GM12878 (cell line): ENCODE measurements around the gene ANKRD34C.

ENCODE experiments used
- NR2C2 ChIP-seq: IDR thresholded peaks from 2 replicates; pipeline ENCODE4 v1.6.1; 2011; ENCODE audit warnings: borderline replicate concordance, low read depth; ENCODE audit not compliant: control insufficient read depth, insufficient read length
- POLR2A ChIP-seq: IDR thresholded peaks from 2 replicates; pipeline ENCODE4 v1.6.1; 2011; ENCODE audit warnings: low read depth, mild to moderate bottlenecking, low read length
- POLR2AphosphoS5 ChIP-seq: IDR thresholded peaks from 2 replicates; pipeline ENCODE4 v1.6.1; 2011; ENCODE audit warnings: mild to moderate bottlenecking, low read length, inconsistent platforms

GRCh38 chr15:79261836-79262235 is 20.7 kb upstream of the ANKRD34C start:
- TF ChIP-seq NR2C2 (no peak), POLR2AphosphoS5 (no peak), POLR2A (no peak)
